ENCODE measurements around the gene GNA15.
"Not testable (repeated sequence)": the region's sequence is repeated elsewhere in the genome, so short reads cannot be mapped to it uniquely, and the experiment has no call there.

GRCh38 chr19:3172673-3173000 lies 36.8 kb downstream of the GNA15 start:
- TF ChIP-seq CTCF (IDR thresholded peaks at IDR 0.05; ENCODE audit: poor library complexity); EZH2 (IDR thresholded peaks at IDR 0.05; ENCODE audit: borderline replicate concordance); EZH2phosphoT487 (IDR thresholded peaks at IDR 0.05; ENCODE audit: low read depth, severe bottlenecking, unreplicated experiment): not testable (repeated sequence)
